ENCODE results near the gene PRKG1. TPM values are rescaled to one million over a fixed set of nuclear protein-coding genes. Genes with fewer than 3 reads are reported as not detected.

Gene PRKG1
- total RNA-seq, 1 experiment from 2014 or later, result 7.4 TPM

GRCh38 chr10:51588984-51589383 is 514.7 kb downstream of the PRKG1 start:
- ChIA-PET CTCF (interaction anchor here (0.6 kb wide), 1 partner anchor 549 kb away, joined by 4 read pairs; no protein-coding TSS in a partner anchor), POLR2A (ENCODE audit: unreplicated experiment) (no interaction called here)
- H3F3A ChIP-seq (ENCODE audit: low read length, unreplicated experiment), result no peaks in the 10 kb centered on the region
- H3K27me3 ChIP-seq (ENCODE audit: low read length), result no peaks in the 10 kb centered on the region
- H3K79me2 ChIP-seq (ENCODE audit: low read length), result no peaks in the 10 kb centered on the region
- H3K27ac ChIP-seq (ENCODE audit: low read length), result no peak overlapping the region
- no peak for TF ChIP-seq EZH2phosphoT487 (IDR thresholded peaks at IDR 0.05; ENCODE audit: borderline replicate concordance, low read length)
- TF ChIP-seq EZH2 (IDR thresholded peaks at IDR 0.05; ENCODE audit: low read length, unreplicated experiment), result no peak
- no peak for TF ChIP-seq CTCF (conservative IDR thresholded peaks at IDR 0.05; ENCODE audit: low read depth, low read length)
- no peaks in the 10 kb centered on the region for H3K36me3 ChIP-seq (ENCODE audit: low read depth, low read length)
- H3K9me2 ChIP-seq (replicated peaks; ENCODE audit: low read length), result peaks cover 5% of the 10 kb centered on the region; the same call in 1 of the 2 replicates
- DNase-seq (no peak), ATAC-seq (no peak)
- intact Hi-C loops (cut with micrococcal nuclease), result no loop called here
- no peak overlapping the region for H3K4me3 ChIP-seq (ENCODE audit: low read length)
- no peak overlapping the region for H2AFZ ChIP-seq (ENCODE audit: low read length)
- H3K9me3 ChIP-seq (ENCODE audit: low read length), result no peaks in the 10 kb centered on the region
- H3K4me1 ChIP-seq (ENCODE audit: insufficient read depth, low read length), result no peaks in the 10 kb centered on the region
- no peak overlapping the region for H3K9ac ChIP-seq (ENCODE audit: low read length)
- no peak overlapping the region for H3K4me2 ChIP-seq (ENCODE audit: low read length)
- no TSS peak for BruUV-seq (replicated peaks)
- no peaks in the 10 kb centered on the region for H4K20me1 ChIP-seq (ENCODE audit: low read length)

- Histone ChIP-seq H3K36me3 (ENCODE audit: low read depth, low read length) (no peaks in the 10 kb centered on the region), H4K20me1 (ENCODE audit: low read length) (no peaks in the 10 kb centered on the region), H3K27me3 (ENCODE audit: low read length) (no peaks in the 10 kb centered on the region), H3K4me2 (ENCODE audit: low read length) (no peak overlapping the region), H2AFZ (ENCODE audit: low read length) (no peak overlapping the region), H3F3A (ENCODE audit: low read length, unreplicated experiment) (no peaks in the 10 kb centered on the region), H3K79me2 (ENCODE audit: low read length) (no peaks in the 10 kb centered on the region), H3K9me3 (ENCODE audit: low read length) (no peaks in the 10 kb centered on the region), H3K4me3 (ENCODE audit: low read length) (no peak overlapping the region), H3K4me1 (ENCODE audit: insufficient read depth, low read length) (no peaks in the 10 kb centered on the region), H3K27ac (ENCODE audit: low read length) (no peak overlapping the region), H3K9me2 (replicated peaks; ENCODE audit: low read length) (peaks cover 5% of the 10 kb centered on the region; the same call in 1 of the 2 replicates), H3K9ac (ENCODE audit: low read length) (no peak overlapping the region)
- ChIA-PET CTCF (no interaction called here), POLR2A (ENCODE audit: unreplicated experiment) (interaction anchor here (0.5 kb wide), 1 partner anchor 24 kb away, joined by 3 read pairs; no protein-coding TSS in a partner anchor)
- no TSS peak for BruUV-seq (replicated peaks)
- no peak for ATAC-seq
- intact Hi-C loops (cut with micrococcal nuclease), result no loop called here
- TF ChIP-seq EZH2 (IDR thresholded peaks at IDR 0.05; ENCODE audit: low read length, unreplicated experiment) (no peak), CTCF (conservative IDR thresholded peaks at IDR 0.05; ENCODE audit: low read depth, low read length) (no peak), EZH2phosphoT487 (IDR thresholded peaks at IDR 0.05; ENCODE audit: borderline replicate concordance, low read length) (no peak)
- DNase-seq, result no peak
Measured at GRCh38 chr10:51590818-51591217, 516.5 kb downstream of the PRKG1 start.

GRCh38 chr10:51596695-51597094 is 522.4 kb downstream of the PRKG1 start:
- TF ChIP-seq EZH2 (IDR thresholded peaks at IDR 0.05; ENCODE audit: low read length, unreplicated experiment) (no peak), EZH2phosphoT487 (IDR thresholded peaks at IDR 0.05; ENCODE audit: borderline replicate concordance, low read length) (no peak), CTCF (conservative IDR thresholded peaks at IDR 0.05; ENCODE audit: low read depth, low read length) (no peak)
- no peaks in the 10 kb centered on the region for H3F3A ChIP-seq (ENCODE audit: low read length, unreplicated experiment)
- no peaks in the 10 kb centered on the region for H3K9me3 ChIP-seq (ENCODE audit: low read length)
- H4K20me1 ChIP-seq (ENCODE audit: low read length), result no peaks in the 10 kb centered on the region
- ChIA-PET POLR2A (ENCODE audit: unreplicated experiment) (no interaction called here), CTCF (no interaction called here)
- no peak overlapping the region for H2AFZ ChIP-seq (ENCODE audit: low read length)
- H3K27ac ChIP-seq (ENCODE audit: low read length), result no peak overlapping the region
- no TSS peak for BruUV-seq (replicated peaks)
- no peaks in the 10 kb centered on the region for H3K4me1 ChIP-seq (ENCODE audit: insufficient read depth, low read length)
- intact Hi-C loops (cut with micrococcal nuclease), result no loop called here
- H3K36me3 ChIP-seq (ENCODE audit: low read depth, low read length), result no peaks in the 10 kb centered on the region
- H3K4me2 ChIP-seq (ENCODE audit: low read length), result no peak overlapping the region
- H3K79me2 ChIP-seq (ENCODE audit: low read length), result no peaks in the 10 kb centered on the region
- no peak overlapping the region for H3K4me3 ChIP-seq (ENCODE audit: low read length)
- ATAC-seq (no peak), DNase-seq (no peak)
- H3K9ac ChIP-seq (ENCODE audit: low read length), result no peak overlapping the region
- H3K27me3 ChIP-seq (ENCODE audit: low read length), result no peaks in the 10 kb centered on the region
- H3K9me2 ChIP-seq (replicated peaks; ENCODE audit: low read length), result peaks cover 5% of the 10 kb centered on the region; the same call in 1 of the 2 replicates
